ENCODE results near the gene KMT2C.

The KMT2C gene

DNA sequence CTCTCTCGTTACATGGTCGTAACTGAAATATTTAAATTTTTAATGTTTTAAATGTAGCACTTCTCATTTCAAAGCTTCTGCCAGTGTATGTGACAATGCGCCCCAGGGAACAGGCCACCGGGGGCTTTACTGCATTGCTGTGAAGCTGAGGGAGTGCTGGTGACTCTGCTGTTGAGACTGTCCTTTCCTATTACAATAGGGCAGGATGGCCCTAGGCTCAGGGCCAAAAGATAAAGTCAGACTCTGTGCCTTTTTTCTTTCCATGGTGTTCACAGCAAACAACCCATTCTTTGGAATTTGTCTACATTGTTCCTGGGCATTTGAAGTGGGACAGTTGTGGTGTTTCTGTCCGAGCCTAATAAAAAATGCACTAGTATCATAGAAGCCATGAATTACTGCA lies 303.0 kb downstream of the KMT2C start:
- no peaks in the 10 kb centered on the region for H3K4me1 Mint-ChIP-seq (ENCODE audit: low read depth)
- H3K36me3 Mint-ChIP-seq (ENCODE audit: low read depth): peaks cover 23% of the 10 kb centered on the region

DNA sequence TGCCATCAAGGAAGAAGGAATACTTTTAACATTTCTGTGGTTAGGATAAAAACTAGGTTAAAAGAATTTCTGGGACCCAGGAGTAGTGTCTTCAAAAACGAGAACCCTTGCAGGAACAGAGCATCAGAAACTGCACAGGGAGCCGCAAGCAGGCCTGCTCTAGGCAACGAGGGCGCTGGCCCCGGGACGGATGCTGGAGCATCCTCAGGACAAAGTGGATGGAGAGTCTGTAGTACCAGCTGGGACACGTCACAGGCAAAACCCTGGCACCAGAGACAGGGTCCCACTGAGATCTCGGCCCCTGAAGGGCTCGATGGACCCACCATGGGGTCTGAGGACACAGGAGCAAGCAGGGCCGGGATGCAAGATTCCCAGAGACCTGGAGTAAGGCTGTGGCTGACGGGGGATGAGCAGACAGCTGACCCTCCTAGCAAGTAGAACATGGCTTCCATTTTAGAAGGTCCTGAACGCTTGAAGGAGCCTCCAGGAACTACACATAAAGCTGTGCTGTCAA lies 303.8 kb downstream of the KMT2C start:
- Mint-ChIP-seq H3K36me3 (ENCODE audit: low read depth) (peaks cover 28% of the 10 kb centered on the region), H3K4me1 (ENCODE audit: low read depth) (no peaks in the 10 kb centered on the region), H3K9me3 (no peaks in the 10 kb centered on the region), H3K27me3 (ENCODE audit: low read depth) (no peaks in the 10 kb centered on the region), H3K4me3 (no peak overlapping the region), H3K27ac (no peak overlapping the region)

More for the DNA sequence above, 303.0 kb downstream of the KMT2C start:
- no peak overlapping the region for H3K4me3 Mint-ChIP-seq
- no peaks in the 10 kb centered on the region for H3K9me3 Mint-ChIP-seq
- no peaks in the 10 kb centered on the region for H3K27me3 Mint-ChIP-seq (ENCODE audit: low read depth)
- H3K27ac Mint-ChIP-seq: no peak overlapping the region

DNA sequence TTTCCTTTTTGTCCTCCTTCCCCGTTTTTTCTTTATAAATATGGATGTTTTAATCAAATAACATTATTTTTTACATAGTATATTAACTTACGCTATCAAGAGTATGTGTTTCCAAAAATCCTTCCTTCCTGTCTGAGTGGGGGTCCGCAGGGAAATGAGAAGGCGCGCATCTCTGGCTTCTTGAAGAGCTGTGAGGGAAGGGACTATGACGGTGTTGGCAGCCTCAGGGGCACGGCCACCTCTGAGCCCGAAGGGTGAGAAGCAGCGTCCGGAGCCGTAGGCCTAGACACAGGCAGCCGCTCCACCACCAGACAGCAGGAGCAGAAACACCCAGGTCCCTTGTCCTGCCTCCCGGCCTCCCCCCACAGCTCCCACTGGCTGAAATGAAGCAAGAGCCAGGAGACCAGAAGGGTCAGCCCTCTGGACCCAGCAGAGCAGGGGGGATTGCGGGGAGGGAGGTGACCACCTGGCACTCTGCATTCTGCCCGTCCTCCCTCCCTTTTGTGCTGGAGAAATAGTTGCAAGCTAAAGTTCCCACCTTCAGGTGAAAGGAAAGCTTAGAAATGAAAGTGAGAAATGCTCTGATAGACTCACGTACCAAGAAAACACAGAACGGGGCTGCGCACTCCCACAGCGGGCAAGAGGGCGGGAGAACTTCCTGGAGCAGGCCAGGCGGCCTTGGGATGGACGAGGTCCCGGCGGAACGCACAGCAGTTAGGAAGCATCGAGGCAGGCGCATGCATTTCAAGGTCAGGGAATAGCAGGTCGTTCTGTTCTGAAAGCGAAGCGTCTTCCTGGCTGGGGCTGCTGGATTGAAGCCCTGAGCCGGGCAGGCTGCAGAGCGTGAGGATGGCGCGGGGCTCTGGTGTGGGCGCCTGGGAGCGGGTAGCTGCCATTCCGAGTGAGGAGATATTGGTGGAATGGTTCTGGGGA lies 304.9 kb downstream of the KMT2C start:
- Mint-ChIP-seq H3K36me3 (ENCODE audit: low read depth) (peaks cover 27% of the 10 kb centered on the region), H3K27me3 (ENCODE audit: low read depth) (no peaks in the 10 kb centered on the region), H3K4me1 (ENCODE audit: low read depth) (no peaks in the 10 kb centered on the region), H3K9me3 (no peaks in the 10 kb centered on the region), H3K4me3 (no peak overlapping the region), H3K27ac (no peak overlapping the region)

DNA sequence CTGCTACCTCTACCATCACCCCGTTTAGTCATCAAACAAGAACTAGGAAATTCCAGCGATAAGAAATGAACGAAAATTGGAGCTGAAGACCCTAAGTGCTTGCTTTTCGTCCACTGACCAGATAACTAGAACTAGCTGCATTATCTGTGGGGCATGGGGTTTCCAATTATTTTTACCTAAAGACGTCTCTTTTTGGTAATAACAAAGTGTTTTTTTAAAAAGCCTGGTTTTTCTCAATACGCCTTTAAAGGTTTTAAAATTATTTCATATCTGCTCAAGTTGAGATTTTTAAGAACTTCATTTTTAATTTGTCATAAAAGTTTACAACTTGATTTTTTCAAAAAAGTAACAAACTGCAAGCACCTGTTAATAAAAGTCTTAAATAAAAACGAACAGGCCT lies 306.1 kb downstream of the KMT2C start:
- Mint-ChIP-seq H3K4me3 (no peak overlapping the region), H3K4me1 (ENCODE audit: low read depth) (no peaks in the 10 kb centered on the region), H3K36me3 (ENCODE audit: low read depth) (peaks cover 34% of the 10 kb centered on the region), H3K27me3 (ENCODE audit: low read depth) (no peaks in the 10 kb centered on the region), H3K27ac (no peak overlapping the region), H3K9me3 (peaks cover 6% of the 10 kb centered on the region)

DNA sequence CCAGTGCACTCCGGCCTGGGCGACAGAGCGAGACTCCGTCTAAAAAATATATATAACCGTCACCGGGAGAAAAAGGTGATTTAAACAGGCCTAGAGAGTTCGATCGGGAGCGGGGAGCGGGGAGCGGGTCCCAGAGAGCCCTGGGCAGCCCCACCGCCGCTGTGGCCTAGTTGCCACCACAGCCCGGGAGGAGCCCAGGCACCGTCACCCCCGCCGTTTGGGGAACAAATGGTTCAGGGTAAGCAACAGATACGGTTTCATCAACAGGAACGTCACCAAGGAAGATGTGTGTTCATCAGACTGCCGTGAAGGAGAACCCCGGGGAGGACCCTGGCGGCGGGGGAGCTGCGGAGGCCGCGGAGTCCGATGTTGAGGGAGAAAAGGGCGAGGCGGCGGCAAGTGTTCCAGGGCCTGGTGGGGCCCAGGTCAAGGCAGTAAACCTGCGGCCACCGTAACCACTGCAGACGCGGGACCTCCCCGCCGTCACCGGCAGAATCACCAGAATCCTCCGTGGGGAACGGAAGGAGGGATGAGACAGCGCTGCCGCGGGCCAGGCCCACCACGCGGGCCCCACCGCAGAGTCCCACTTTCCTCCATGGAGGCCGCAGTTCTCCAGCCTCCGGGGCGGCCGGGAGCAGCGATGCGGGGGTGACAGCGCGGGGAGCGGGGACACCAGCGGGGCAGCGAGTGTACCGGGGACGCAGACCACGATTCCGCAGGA lies 306.9 kb downstream of the KMT2C start:
- Mint-ChIP-seq H3K27ac (no peak overlapping the region), H3K4me3 (no peak overlapping the region), H3K36me3 (ENCODE audit: low read depth) (peaks cover 39% of the 10 kb centered on the region)

DNA sequence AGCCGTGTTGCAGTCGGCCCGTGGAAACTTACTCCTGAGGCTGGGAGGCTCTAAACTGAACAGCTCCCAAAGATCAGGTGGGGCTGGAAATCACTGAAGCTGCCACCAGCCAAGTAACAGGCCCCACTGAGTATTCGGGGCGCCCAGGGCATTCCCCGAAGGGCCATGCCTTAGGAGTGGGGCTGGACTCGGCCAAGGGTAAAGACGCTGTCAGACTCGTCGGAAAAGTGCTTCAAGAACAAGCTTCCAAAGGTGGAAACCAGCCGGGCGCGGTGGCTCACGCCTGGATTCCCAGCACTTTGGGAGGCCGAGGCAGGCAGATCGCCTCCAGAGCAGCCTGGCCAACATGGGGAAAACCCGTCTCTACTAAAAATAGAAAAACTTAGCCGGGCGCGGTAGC lies 307.6 kb downstream of the KMT2C start:
- Mint-ChIP-seq H3K27me3 (ENCODE audit: low read depth) (no peaks in the 10 kb centered on the region), H3K9me3 (peaks cover 11% of the 10 kb centered on the region), H3K4me3 (no peak overlapping the region), H3K36me3 (ENCODE audit: low read depth) (peaks cover 42% of the 10 kb centered on the region), H3K27ac (no peak overlapping the region), H3K4me1 (ENCODE audit: low read depth) (no peaks in the 10 kb centered on the region)

More for the DNA sequence above, 306.9 kb downstream of the KMT2C start:
- Mint-ChIP-seq H3K27me3 (ENCODE audit: low read depth) (no peaks in the 10 kb centered on the region), H3K9me3 (peaks cover 11% of the 10 kb centered on the region), H3K4me1 (ENCODE audit: low read depth) (no peaks in the 10 kb centered on the region)

DNA sequence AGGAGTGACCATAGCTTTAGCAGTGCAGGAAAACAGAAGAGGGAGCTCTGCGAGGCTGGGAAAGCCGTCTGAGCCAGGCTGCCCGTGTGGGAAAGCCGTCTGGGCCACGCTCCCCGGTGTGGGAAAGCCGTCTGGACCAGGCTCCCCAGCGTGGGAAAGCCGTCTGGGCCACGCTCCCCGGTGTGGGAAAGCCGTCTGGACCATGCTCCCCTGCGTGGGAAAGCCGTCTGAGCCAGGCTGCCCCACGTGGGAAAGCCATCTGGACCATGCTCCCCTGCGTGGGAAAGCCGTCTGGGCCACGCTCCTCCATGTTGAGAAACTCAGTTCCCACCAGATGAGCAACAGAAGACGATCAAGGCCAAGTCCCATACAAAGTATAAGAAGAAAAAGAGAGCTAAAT lies 308.6 kb downstream of the KMT2C start:
- Mint-ChIP-seq H3K4me1 (ENCODE audit: low read depth) (peaks cover 3% of the 10 kb centered on the region), H3K36me3 (ENCODE audit: low read depth) (peaks cover 49% of the 10 kb centered on the region), H3K4me3 (no peak overlapping the region), H3K9me3 (peaks cover 11% of the 10 kb centered on the region), H3K27ac (no peak overlapping the region), H3K27me3 (ENCODE audit: low read depth) (no peaks in the 10 kb centered on the region)

DNA sequence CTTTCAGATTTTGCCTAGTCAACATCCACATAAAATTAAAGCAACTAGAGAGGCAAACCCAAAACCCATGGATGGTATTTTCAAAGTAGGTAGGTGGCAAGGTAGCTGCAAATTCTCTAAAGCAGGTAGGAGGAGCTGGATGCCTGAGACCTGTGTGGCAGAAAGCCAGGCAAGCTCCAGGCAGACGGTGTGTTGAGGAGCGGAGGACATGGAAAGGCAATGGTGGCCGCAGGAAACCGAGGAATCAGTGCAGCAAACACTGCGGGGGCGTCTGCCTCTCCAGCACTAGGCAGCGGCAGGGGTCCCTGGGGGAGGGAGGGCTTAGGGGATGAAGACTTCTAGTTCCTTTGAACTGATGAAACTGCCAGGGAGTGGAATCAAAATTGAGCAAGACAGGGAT lies 309.1 kb downstream of the KMT2C start:
- no peak overlapping the region for H3K4me3 Mint-ChIP-seq
- peaks cover 3% of the 10 kb centered on the region for H3K4me1 Mint-ChIP-seq (ENCODE audit: low read depth)
- H3K27me3 Mint-ChIP-seq (ENCODE audit: low read depth): no peaks in the 10 kb centered on the region
- no peak overlapping the region for H3K27ac Mint-ChIP-seq
- H3K9me3 Mint-ChIP-seq: peaks cover 11% of the 10 kb centered on the region
- peaks cover 49% of the 10 kb centered on the region for H3K36me3 Mint-ChIP-seq (ENCODE audit: low read depth)

DNA sequence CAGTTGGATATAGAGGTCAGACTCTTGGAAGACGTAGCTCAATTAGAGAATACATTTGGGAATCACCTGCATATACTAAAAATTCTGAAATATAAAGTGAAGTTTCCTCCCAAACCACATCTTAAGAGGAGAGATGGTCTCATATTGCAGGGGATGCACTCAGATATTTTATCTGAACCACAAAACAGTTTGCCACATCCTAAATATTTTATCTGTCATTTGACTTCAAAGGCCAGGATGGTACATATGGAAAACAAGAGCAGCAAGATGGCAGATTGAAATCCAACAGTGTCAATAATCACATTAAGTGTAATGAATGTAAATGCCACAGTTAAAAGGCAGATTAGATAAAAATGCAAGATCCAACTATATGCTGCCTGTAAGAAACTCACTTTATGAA lies 313.3 kb downstream of the KMT2C start:
- Mint-ChIP-seq H3K4me3 (no peak overlapping the region), H3K27me3 (ENCODE audit: low read depth) (no peaks in the 10 kb centered on the region), H3K36me3 (ENCODE audit: low read depth) (peaks cover 58% of the 10 kb centered on the region), H3K4me1 (ENCODE audit: low read depth) (peaks cover 3% of the 10 kb centered on the region), H3K9me3 (peaks cover 11% of the 10 kb centered on the region), H3K27ac (no peak overlapping the region)

DNA sequence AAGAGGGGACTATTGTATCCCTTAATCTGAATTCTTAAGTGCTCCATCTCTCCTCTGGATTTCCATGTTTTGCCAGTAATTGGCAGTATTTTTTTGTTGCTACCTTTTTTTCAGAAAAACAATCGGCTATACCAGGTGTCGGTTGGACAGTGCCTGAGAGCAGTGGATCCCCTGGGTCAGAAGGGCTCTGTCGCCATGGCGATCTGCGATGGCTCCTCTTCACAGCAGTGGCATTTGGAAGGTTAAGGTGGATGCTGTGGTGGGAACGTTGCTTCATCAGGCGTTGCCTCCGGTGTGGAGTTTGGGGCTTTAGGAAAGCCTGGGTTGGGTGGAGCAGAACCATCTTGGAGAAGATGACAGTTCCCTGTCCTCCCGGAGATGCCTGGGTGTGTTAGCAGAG lies 314.4 kb downstream of the KMT2C start:
- H3K36me3 Mint-ChIP-seq (ENCODE audit: low read depth): peaks cover 54% of the 10 kb centered on the region
- H3K27ac Mint-ChIP-seq: no peak overlapping the region
- no peaks in the 10 kb centered on the region for H3K27me3 Mint-ChIP-seq (ENCODE audit: low read depth)
- H3K4me1 Mint-ChIP-seq (ENCODE audit: low read depth): peaks cover 3% of the 10 kb centered on the region
- peaks cover 11% of the 10 kb centered on the region for H3K9me3 Mint-ChIP-seq
- H3K4me3 Mint-ChIP-seq: no peak overlapping the region

DNA sequence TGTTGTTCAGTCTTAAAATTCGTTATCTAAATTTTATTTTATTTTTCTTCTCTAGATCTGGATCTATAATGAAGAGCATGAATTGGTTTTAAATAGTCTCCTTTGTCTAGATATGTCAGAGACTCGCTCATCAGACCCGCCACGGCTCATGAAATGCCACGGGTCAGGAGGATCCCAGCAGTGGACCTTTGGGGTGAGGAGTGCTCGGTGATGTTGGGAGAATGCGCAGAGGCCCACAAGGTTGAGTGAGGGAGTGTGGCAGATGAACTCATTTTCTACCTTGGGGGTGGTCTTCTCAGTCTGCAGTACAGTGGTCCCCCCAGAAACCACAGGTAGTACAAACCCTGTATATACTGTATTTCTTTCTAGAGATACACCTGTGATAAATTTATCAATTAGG lies 315.0 kb downstream of the KMT2C start:
- H3K4me3 Mint-ChIP-seq: no peak overlapping the region
- peaks cover 11% of the 10 kb centered on the region for H3K9me3 Mint-ChIP-seq
- peaks cover 3% of the 10 kb centered on the region for H3K4me1 Mint-ChIP-seq (ENCODE audit: low read depth)
- H3K27me3 Mint-ChIP-seq (ENCODE audit: low read depth): no peaks in the 10 kb centered on the region
- H3K36me3 Mint-ChIP-seq (ENCODE audit: low read depth): peaks cover 52% of the 10 kb centered on the region
- no peak overlapping the region for H3K27ac Mint-ChIP-seq

DNA sequence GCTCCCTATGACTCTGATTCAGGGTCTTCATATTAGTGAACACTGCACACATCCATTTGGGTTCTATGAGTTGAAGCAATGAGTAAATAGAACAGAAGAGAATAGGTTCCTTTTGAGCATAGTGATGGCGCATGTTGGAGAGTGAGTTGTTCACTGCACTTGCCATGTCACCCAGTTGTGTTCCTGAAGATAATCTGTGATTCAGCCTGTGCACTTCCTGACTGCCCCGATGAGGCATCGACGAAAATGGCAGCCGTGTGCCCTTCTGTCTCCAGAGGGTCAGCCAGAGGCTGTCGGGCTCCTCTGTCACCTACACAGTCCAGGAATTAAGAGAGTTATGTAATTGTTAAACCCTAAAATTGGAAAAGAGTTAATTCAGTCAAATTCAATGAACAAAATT lies 315.6 kb downstream of the KMT2C start:
- peaks cover 3% of the 10 kb centered on the region for H3K4me1 Mint-ChIP-seq (ENCODE audit: low read depth)
- no peak overlapping the region for H3K4me3 Mint-ChIP-seq
- H3K27me3 Mint-ChIP-seq (ENCODE audit: low read depth): no peaks in the 10 kb centered on the region
- H3K27ac Mint-ChIP-seq: no peak overlapping the region
- peaks cover 11% of the 10 kb centered on the region for H3K9me3 Mint-ChIP-seq
- H3K36me3 Mint-ChIP-seq (ENCODE audit: low read depth): peaks cover 51% of the 10 kb centered on the region

DNA sequence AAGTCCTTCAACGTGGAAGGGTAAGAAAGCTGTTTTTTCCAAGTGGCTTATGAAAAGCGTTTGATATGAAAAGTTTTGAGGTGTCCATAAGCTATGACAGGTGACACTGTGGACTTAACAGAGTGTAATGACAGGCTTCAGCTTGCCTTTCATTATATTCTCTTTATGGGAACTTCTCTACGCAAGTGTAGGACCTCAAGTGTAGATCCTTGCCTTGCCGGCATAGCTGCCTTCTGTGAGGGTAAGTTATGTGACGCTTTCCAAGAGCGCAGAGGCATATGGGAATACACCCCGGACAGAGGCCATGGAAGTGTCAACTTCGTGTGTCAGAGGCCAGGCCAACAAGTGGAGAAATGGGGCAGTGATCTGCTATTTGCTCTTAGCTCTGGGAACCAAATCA lies 318.4 kb downstream of the KMT2C start:
- H3K27ac Mint-ChIP-seq: no peak overlapping the region
- no peaks in the 10 kb centered on the region for H3K9me3 Mint-ChIP-seq
- H3K4me1 Mint-ChIP-seq (ENCODE audit: low read depth): no peaks in the 10 kb centered on the region
- H3K27me3 Mint-ChIP-seq (ENCODE audit: low read depth): no peaks in the 10 kb centered on the region
- no peak overlapping the region for H3K4me3 Mint-ChIP-seq
- H3K36me3 Mint-ChIP-seq (ENCODE audit: low read depth): peaks cover 35% of the 10 kb centered on the region

DNA sequence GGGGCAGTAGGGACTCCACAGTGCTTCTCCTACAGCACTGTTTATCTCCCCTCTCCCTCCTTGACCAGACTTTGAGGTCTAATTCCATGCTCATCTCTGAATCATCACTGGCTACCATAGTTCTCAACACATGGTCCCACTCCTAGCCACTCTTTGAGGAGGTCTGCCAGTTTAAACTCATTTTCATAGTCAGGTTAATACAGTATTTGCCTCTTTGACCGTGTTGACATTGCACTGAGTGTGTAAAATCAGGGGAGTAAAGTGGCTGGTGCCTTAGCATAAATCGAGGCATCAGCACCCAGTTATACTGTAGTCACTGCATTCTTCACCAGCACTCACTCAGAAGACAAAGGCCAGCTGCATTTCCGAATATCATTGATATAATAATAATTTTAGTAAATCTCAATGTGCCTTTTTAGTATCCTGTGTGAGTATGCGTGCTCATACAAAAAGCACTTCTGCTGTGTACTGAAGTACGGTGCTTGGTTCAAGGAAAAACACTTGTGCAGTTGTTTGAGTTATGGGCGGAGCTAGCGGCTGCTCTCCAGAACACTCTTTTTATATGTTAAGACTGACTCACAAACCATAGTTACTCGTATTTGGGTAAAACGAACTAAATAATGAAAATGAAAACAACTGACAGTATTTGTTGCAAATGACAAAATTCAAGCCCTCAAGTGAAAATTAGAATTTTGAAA lies 320.6 kb downstream of the KMT2C start:
- Mint-ChIP-seq H3K9me3 (no peaks in the 10 kb centered on the region), H3K36me3 (ENCODE audit: low read depth) (peaks cover 23% of the 10 kb centered on the region), H3K4me1 (ENCODE audit: low read depth) (no peaks in the 10 kb centered on the region), H3K27me3 (ENCODE audit: low read depth) (no peaks in the 10 kb centered on the region), H3K4me3 (no peak overlapping the region), H3K27ac (no peak overlapping the region)
